HG03280 (cell line): ENCODE results near the gene RASD2.

Experiments
- ATAC-seq: cut with Tn5 transposase; IDR thresholded peaks from one replicate; pipeline ENCODE4 v1.9.1; 2021; ENCODE audit warnings: mild to moderate bottlenecking, moderate library complexity; ENCODE audit not compliant: unreplicated experiment

Gene RASD2

GRCh38 chr22:35600476-35600875 lies 59.8 kb downstream of the RASD2 start:
- no peak for ATAC-seq

DNA sequence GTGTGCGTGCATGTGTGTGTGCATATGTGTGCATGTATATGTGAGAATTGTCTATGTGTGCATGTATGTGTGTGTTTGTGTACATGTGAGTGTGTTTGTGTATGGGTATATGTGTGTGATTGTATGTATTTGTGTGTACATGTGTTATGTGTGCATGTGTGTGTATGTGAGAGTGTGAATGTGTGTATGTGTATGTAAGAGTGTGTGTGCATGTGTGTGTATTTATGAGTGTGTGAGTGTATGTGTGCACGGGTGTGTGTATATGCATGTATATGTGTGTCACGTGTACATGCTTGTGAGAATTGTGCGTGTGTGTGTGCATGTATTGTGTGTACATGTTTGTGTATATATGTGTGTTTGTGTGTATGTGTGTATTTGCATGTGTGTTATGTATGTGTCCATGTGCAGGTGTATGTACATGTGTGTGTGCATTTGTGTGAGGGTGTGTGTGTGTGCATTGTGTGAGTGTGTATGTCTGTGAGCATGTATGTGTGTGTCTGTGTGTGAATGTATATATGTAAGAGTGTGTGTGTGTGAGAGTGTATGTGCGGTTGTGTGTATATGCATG lies 60.5 kb downstream of the RASD2 start:
- no peak for ATAC-seq

DNA sequence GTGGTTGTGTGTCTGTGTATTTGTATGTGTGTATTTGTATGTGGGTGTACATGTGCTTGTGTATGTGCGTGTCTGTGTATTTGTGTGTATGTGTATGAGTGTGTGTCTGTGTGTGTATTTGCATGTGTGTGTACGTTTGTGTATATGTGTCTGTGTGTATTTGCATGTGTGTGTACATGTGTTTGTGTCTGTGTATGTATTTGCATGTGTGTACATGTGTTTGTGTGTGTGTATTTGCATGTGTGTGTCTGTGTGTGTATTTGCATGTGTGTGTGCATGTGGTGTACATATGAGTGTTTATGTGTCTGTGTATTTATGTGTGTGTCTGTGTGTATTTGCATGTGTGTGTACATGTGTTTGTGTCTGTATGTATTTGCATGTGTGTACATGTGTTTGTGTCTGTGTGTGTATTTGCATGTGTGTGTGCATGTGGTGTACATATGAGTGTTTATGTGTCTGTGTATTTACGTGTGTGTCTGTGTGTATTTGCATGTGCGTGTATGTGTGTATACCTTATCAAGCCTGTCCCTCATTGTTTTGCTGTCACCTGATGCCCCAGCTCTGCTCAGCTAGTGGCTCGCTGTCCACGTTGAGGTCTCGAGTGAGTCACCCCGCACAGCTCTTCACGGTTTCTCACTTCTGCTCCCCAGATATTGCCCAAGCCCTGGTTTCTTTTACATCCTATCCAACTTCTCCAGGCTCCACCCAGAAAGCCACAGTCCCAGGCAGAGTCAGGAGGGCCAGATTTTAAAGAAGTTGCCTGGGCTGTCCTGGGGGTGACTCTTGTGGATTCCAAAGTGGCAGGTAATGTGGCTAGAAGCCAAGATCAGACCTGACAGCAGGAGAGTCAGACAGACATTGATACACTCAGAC lies 61.3 kb downstream of the RASD2 start:
- no peak for ATAC-seq
